WERI-Rb-1 (cell line): ENCODE results near the gene MYCBPAP.

Experiments used
- DNase-seq: peaks from one replicate; pipeline ENCODE4 v3.0.0-alpha.2; 2020
- H3K27ac ChIP-seq: fragments of 250-450 bp; sonication (Bioruptor Pico); 2 replicates; pipeline ENCODE4 v1.5.1; 2020; ENCODE audit warnings: mild to moderate bottlenecking, moderate library complexity
- H3K27me3 ChIP-seq: fragments of 250-450 bp; sonication (Bioruptor Pico); 2 replicates; pipeline ENCODE4 v1.5.1; 2021; ENCODE audit warnings: mild to moderate bottlenecking, low read depth, moderate library complexity; ENCODE audit not compliant: insufficient read depth, severe bottlenecking
- H3K36me3 ChIP-seq: fragments of 250-450 bp; sonication (Bioruptor Pico); 2 replicates; pipeline ENCODE4 v1.5.1; 2020; ENCODE audit warnings: mild to moderate bottlenecking, moderate library complexity
- H3K4me3 ChIP-seq: 2 replicates; pipeline ENCODE4 v1.5.1; 2011; ENCODE audit warnings: low read depth, mild to moderate bottlenecking, control low read depth, low read length
- H3K9me3 ChIP-seq: fragments of 250-450 bp; sonication (Bioruptor Pico); 2 replicates; pipeline ENCODE4 v1.5.1; 2021; ENCODE audit warnings: mild to moderate bottlenecking, moderate library complexity; ENCODE audit not compliant: severe bottlenecking
- TF ChIP-seq, protein P1 (sequence below): IDR thresholded peaks from 2 replicates; pipeline ENCODE4 v1.5.1; 2011; ENCODE audit warnings: low read depth, mild to moderate bottlenecking, control low read depth, inconsistent platforms, low read length

Gene MYCBPAP

DNA sequence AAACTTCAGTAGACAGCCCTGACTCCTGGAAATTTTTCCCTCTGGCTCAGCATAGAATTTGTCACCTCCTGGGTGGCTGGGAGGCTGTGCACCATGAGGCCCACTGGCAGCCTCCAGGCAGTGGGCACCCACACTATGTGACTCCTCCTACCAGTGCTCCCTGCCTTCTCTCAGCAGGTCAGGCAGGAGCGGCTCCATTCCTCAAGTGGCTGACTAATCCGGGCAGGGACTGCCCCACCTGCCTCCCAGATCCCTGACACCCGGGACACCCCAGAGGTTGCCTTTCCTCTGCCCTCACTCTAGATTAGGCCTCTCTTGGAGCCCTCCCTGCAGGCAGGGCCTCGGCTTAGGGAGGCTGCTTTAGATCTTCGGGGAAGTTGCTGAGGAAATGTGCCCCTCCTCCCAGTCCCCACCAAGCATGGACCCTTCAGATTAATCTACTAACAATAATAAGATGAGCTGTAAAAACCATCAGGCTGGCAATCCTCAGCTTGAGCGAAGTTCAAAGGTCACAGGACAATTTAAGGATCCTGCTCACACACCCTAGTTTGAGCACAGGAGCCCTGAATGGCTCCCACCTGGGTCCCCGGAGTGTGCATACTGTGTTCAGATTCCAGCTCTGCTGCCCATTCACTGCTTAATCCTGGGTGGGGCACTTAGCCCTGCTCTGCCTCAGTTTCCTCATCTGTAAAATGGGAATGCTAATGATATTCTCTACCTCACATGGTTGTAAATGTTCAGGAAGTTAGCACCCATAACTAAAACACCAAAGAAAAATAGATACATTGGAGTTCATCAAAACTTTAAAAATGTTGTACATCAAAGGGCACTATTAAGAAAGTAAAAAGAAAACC, 10.0 kb upstream of the MYCBPAP start:
- Histone ChIP-seq H3K9me3 (peaks cover 3% of the 10 kb centered on the region), H3K36me3 (no peaks in the 10 kb centered on the region), H3K4me3 (no peak overlapping the region), H3K27me3 (no peaks in the 10 kb centered on the region), H3K27ac (no peak overlapping the region)
- DNase-seq, result peak; percentile 54
- TF ChIP-seq, protein P1, sequence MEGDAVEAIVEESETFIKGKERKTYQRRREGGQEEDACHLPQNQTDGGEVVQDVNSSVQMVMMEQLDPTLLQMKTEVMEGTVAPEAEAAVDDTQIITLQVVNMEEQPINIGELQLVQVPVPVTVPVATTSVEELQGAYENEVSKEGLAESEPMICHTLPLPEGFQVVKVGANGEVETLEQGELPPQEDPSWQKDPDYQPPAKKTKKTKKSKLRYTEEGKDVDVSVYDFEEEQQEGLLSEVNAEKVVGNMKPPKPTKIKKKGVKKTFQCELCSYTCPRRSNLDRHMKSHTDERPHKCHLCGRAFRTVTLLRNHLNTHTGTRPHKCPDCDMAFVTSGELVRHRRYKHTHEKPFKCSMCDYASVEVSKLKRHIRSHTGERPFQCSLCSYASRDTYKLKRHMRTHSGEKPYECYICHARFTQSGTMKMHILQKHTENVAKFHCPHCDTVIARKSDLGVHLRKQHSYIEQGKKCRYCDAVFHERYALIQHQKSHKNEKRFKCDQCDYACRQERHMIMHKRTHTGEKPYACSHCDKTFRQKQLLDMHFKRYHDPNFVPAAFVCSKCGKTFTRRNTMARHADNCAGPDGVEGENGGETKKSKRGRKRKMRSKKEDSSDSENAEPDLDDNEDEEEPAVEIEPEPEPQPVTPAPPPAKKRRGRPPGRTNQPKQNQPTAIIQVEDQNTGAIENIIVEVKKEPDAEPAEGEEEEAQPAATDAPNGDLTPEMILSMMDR, result no peak

DNA sequence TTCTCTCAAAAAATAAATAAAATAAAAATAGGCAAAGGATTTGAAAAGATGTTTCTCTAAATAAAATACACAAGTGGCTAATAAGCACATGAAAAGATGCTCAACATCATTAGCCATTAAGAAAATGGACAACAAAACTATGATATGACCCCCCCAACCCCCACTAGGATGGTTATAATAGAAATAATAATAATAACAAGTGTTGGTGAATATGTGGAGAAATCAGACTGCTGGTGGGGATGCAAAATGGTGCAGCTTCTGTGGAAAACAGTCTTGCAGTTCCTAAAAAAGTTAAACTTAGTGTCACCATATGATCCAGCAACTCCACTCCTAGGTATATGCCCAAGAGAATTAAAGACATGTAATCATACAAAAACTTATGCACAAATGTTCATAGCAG, 9.0 kb upstream of the MYCBPAP start:
- Histone ChIP-seq H3K27ac (no peak overlapping the region), H3K9me3 (peaks cover 3% of the 10 kb centered on the region), H3K4me3 (no peak overlapping the region), H3K27me3 (no peaks in the 10 kb centered on the region), H3K36me3 (no peaks in the 10 kb centered on the region)
- DNase-seq, result no peak
- TF ChIP-seq, protein P1, result no peak

DNA sequence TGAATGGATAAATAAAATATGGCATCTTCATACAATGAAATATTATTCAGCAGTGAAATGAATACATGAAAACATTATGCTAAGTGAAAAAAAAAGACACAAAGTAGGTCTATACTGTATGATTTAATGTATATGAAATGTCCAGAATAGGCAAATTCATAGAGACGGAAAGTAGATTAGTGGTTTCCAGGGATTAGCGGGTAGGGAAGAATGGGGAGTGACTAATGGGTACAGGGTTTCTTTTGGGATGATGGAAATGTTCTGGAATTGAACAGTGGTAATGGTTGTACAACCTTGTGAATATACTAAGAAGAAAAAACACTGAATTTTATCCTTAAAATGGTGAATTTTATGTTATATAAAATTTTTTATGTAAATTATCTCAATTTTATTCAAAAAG, 8.5 kb upstream of the MYCBPAP start:
- TF ChIP-seq, protein P1, result no peak
- Histone ChIP-seq H3K36me3 (no peaks in the 10 kb centered on the region), H3K9me3 (peaks cover 3% of the 10 kb centered on the region), H3K27ac (no peak overlapping the region), H3K27me3 (no peaks in the 10 kb centered on the region), H3K4me3 (no peak overlapping the region)
- DNase-seq, result no peak

DNA sequence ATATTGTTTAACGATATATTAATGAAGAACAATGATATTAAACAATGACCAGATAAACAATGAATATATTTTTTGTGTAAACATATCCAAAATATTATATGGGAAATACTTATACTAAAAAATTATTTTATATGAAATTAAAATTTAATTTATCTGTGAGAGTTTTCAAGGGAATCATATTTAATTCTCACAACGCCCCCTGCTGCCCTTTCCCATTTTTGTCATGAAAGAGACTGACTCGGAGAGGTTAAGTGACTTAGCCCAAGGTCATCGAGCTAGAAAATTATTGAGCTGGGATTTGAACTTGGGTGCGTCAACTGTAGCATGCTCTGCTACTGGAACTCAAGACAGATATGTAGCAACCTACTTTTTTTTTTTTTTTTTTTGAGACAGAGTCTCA, 7.2 kb upstream of the MYCBPAP start:
- H3K27me3 ChIP-seq, result no peaks in the 10 kb centered on the region
- H3K9me3 ChIP-seq, result peaks cover 3% of the 10 kb centered on the region
- peak; percentile 68 for DNase-seq
- no peaks in the 10 kb centered on the region for H3K36me3 ChIP-seq
- H3K27ac ChIP-seq, result peak overlapping the region; percentile 88
- H3K4me3 ChIP-seq, result no peak overlapping the region
- TF ChIP-seq, protein P1, result peak; percentile 40

DNA sequence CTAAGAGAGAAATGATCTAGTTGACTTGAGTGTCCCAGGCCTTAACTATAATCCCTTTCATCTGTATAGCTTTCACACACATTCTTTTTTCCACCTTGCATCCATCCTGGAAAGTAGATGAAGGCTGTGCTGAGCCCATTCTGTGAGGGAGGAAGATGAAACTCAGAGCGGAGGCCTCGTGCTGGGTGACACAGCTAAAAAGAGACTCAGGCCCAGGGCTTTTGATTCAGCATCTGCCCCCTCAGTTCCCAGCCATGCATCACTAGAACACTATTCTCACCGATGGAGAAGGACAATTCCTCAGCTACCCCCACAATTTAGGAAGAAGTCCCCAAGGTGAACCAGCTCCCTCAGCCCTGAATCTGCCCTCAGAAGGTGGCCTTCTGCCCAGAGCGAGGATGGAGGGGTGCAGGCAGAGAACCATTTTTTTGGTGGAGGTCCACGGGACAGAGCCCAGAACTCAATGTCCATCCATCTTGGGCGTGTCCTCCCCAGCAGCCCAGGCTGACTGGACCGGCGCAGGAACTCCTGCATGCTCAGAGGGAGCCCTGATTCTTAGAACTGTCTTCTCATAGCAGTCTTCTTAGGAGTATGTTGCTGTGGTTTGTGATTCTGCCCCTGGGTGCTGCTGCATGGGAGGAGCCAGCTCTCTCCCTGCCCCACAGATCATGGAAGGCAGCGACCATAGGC, 5.8 kb upstream of the MYCBPAP start:
- Histone ChIP-seq H3K36me3 (no peaks in the 10 kb centered on the region), H3K27ac (peak overlapping the region; percentile 30; the same call in 1 of the 2 replicates), H3K9me3 (peaks cover 3% of the 10 kb centered on the region), H3K4me3 (no peak overlapping the region), H3K27me3 (no peaks in the 10 kb centered on the region)
- TF ChIP-seq, protein P1, result no peak
- no peak for DNase-seq
